ENCODE measurements around the gene LAMB3. TPM values are rescaled to one million over a fixed set of nuclear protein-coding genes. Genes with fewer than 3 reads are reported as not detected.
A peak's percentile ranks its signal among the peaks of the same experiment; 100 is the strongest.

LAMB3 gene
- total RNA-seq, 1 donor from 2014 or later: 0.52 TPM

GRCh38 chr1:209589440-209589839 is 62.8 kb downstream of the LAMB3 start:
- peaks cover 6 to 10% (median 8%) of the 10 kb centered on the region in 3 donors for H3K27me3 ChIP-seq (ENCODE audit: control insufficient read depth in 3 of 3, insufficient read depth in 3 of 3, low read length in 3 of 3)
- no peaks in the 10 kb centered on the region for H3K9me3 ChIP-seq (ENCODE audit: control insufficient read depth in 3 of 3, low read length in 3 of 3)
- no peak overlapping the region for H3K27ac ChIP-seq (ENCODE audit: low read depth, low read length)
- H3K4me1 ChIP-seq (ENCODE audit: control insufficient read depth in 3 of 3, insufficient read depth in 3 of 3, low read length in 3 of 3): peaks cover 6 to 12% (median 9%) of the 10 kb centered on the region in 3 donors
- no peaks in the 10 kb centered on the region for H3K36me3 ChIP-seq (ENCODE audit: control insufficient read depth in 3 of 3, insufficient read depth in 3 of 3, low read length in 3 of 3)
- H3K9ac ChIP-seq (ENCODE audit: low read depth in 1 of 3, low read length in 3 of 3): no peak overlapping the region
- no peak overlapping the region for H3K4me3 ChIP-seq (ENCODE audit: low read length in 3 of 3)

DNA sequence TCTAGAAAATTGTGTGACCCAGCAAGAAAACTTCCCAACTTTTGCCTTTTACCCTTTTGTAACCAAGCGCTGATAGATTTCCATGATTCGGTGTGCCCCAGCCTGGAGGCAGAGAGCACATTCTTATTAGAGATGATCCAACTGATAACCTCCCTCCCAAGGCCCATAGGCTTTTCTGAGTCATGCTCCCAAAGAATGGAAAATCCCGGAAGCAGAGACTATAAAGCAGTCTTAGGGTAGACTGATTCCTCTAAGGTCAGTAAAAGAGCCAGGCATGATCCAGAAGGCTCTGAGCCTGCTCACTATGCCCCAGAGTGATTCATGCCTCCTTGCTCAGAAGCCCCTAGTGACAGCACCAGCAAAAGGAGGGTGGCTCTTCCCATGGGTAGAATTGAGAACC is 64.4 kb downstream of the LAMB3 start:
- Histone ChIP-seq H3K4me3 (ENCODE audit: low read length in 3 of 3) (no peak overlapping the region), H3K27ac (ENCODE audit: low read depth, low read length) (no peak overlapping the region), H3K9me3 (ENCODE audit: control insufficient read depth in 3 of 3, low read length in 3 of 3) (no peaks in the 10 kb centered on the region), H3K9ac (ENCODE audit: low read depth in 1 of 3, low read length in 3 of 3) (no peak overlapping the region), H3K4me1 (ENCODE audit: control insufficient read depth in 3 of 3, insufficient read depth in 3 of 3, low read length in 3 of 3) (peaks cover 6 to 12% (median 9%) of the 10 kb centered on the region in 3 donors), H3K27me3 (ENCODE audit: control insufficient read depth in 3 of 3, insufficient read depth in 3 of 3, low read length in 3 of 3) (peaks cover 19 to 24% (median 23%) of the 10 kb centered on the region in 3 donors), H3K36me3 (ENCODE audit: control insufficient read depth in 3 of 3, insufficient read depth in 3 of 3, low read length in 3 of 3) (no peaks in the 10 kb centered on the region)

DNA sequence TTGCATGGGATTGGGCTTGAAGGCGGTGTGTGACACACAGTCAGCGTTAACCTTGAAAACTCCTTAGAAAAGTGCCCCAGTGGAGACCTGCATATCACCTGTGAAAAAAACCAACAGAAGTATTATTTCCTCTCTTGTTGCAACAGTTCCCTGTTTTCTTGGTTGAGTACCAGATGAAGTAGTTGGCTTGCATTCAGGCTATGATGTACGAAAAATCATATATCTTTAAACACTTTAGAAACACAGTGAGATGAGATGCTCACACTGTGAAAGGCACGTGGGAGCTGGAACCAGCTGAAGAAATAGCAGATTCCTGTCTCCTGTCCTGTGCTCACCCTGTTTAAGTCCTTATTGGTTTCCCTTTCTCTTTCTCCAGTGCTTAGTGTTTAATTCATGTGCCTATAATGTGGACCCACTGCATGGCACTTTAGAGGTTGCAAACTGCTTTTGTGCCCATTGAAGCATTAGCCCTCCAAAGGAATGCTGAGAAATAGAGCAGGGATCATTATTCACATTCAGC is 65.9 kb downstream of the LAMB3 start:
- Histone ChIP-seq H3K4me1 (ENCODE audit: control insufficient read depth in 3 of 3, insufficient read depth in 3 of 3, low read length in 3 of 3) (peaks cover 6 to 12% (median 9%) of the 10 kb centered on the region in 3 donors), H3K36me3 (ENCODE audit: control insufficient read depth in 3 of 3, insufficient read depth in 3 of 3, low read length in 3 of 3) (no peaks in the 10 kb centered on the region), H3K4me3 (ENCODE audit: low read length in 3 of 3) (no peak overlapping the region), H3K9ac (ENCODE audit: low read depth in 1 of 3, low read length in 3 of 3) (no peak overlapping the region), H3K9me3 (ENCODE audit: control insufficient read depth in 3 of 3, low read length in 3 of 3) (no peaks in the 10 kb centered on the region), H3K27me3 (ENCODE audit: control insufficient read depth in 3 of 3, insufficient read depth in 3 of 3, low read length in 3 of 3) (peaks cover 16 to 30% (median 27%) of the 10 kb centered on the region in 3 donors), H3K27ac (ENCODE audit: low read depth, low read length) (no peak overlapping the region)

DNA sequence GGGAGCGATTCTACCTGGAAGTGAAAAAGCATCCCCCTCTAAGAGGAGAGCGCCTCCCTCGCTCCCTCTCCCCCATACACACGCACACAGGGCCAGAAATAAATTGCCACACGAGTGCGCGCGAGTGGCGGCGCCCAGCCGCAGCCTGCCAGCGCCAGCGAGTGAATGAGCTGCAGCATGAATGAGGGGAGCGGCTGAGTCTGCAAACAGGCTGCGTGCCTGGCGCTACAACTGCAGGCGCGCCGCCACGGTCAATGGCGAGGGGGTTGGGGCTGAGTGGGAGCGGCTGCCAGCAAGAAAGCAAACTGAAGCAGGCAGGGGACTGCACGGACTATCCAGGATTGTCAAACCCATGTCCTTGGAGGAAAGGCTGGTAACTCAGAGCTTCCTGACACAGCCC is 66.6 kb downstream of the LAMB3 start:
- peaks cover 16 to 30% (median 27%) of the 10 kb centered on the region in 3 donors for H3K27me3 ChIP-seq (ENCODE audit: control insufficient read depth in 3 of 3, insufficient read depth in 3 of 3, low read length in 3 of 3)
- H3K9me3 ChIP-seq (ENCODE audit: control insufficient read depth in 3 of 3, low read length in 3 of 3): no peaks in the 10 kb centered on the region
- peak overlapping the region in 1 of 3 donors; percentile 33 for H3K9ac ChIP-seq (ENCODE audit: low read depth in 1 of 3, low read length in 3 of 3)
- no peaks in the 10 kb centered on the region for H3K36me3 ChIP-seq (ENCODE audit: control insufficient read depth in 3 of 3, insufficient read depth in 3 of 3, low read length in 3 of 3)
- no peak overlapping the region for H3K27ac ChIP-seq (ENCODE audit: low read depth, low read length)
- peak overlapping the region in 2 of 3 donors; percentile 39 to 46 for H3K4me3 ChIP-seq (ENCODE audit: low read length in 3 of 3)
- H3K4me1 ChIP-seq (ENCODE audit: control insufficient read depth in 3 of 3, insufficient read depth in 3 of 3, low read length in 3 of 3): peaks cover 6 to 12% (median 9%) of the 10 kb centered on the region in 3 donors

DNA sequence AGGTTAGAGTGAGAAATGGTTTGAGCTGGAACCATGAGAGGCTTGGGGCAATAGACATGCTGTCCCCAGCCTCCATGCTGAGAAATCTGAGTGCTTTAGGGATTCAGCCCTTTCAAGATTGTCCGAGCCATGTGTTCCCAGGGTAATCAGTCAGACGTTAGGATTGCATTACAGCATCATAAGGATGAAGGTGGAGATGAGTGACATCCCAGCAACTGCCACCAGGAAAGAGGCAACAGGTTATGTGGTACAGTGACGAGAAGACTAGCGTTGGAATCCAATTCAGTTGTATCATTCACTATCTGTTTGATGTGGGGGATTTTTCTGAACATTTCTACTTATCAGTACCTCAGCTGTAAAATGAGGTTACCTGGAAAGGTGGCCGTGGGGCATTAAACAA is 67.0 kb downstream of the LAMB3 start:
- Histone ChIP-seq H3K27me3 (ENCODE audit: control insufficient read depth in 3 of 3, insufficient read depth in 3 of 3, low read length in 3 of 3) (peaks cover 18 to 30% (median 27%) of the 10 kb centered on the region in 3 donors), H3K4me1 (ENCODE audit: control insufficient read depth in 3 of 3, insufficient read depth in 3 of 3, low read length in 3 of 3) (peaks cover 6 to 12% (median 9%) of the 10 kb centered on the region in 3 donors), H3K9ac (ENCODE audit: low read depth in 1 of 3, low read length in 3 of 3) (peak overlapping the region in 1 of 3 donors; percentile 33), H3K9me3 (ENCODE audit: control insufficient read depth in 3 of 3, low read length in 3 of 3) (no peaks in the 10 kb centered on the region), H3K27ac (ENCODE audit: low read depth, low read length) (no peak overlapping the region), H3K4me3 (ENCODE audit: low read length in 3 of 3) (no peak overlapping the region), H3K36me3 (ENCODE audit: control insufficient read depth in 3 of 3, insufficient read depth in 3 of 3, low read length in 3 of 3) (no peaks in the 10 kb centered on the region)

- Histone ChIP-seq H3K27me3 (ENCODE audit: control insufficient read depth in 3 of 3, insufficient read depth in 3 of 3, low read length in 3 of 3) (peaks cover 20 to 30% (median 27%) of the 10 kb centered on the region in 3 donors), H3K27ac (ENCODE audit: low read depth, low read length) (no peak overlapping the region), H3K9ac (ENCODE audit: low read depth in 1 of 3, low read length in 3 of 3) (no peak overlapping the region), H3K36me3 (ENCODE audit: control insufficient read depth in 3 of 3, insufficient read depth in 3 of 3, low read length in 3 of 3) (no peaks in the 10 kb centered on the region), H3K4me3 (ENCODE audit: low read length in 3 of 3) (no peak overlapping the region), H3K9me3 (ENCODE audit: control insufficient read depth in 3 of 3, low read length in 3 of 3) (no peaks in the 10 kb centered on the region), H3K4me1 (ENCODE audit: control insufficient read depth in 3 of 3, insufficient read depth in 3 of 3, low read length in 3 of 3) (peaks cover 6 to 12% (median 9%) of the 10 kb centered on the region in 3 donors)
Measured at GRCh38 chr1:209584231-209584672, 68.0 kb downstream of the LAMB3 start.

GRCh38 chr1:209583408-209583807 is 68.8 kb downstream of the LAMB3 start, which contains the start of gene CAMK1G:
CAMK1G (plus strand) TSS chr1:209583714; CDS start chr1:209594984, 11,270 bp downstream.
- peaks cover 20 to 30% (median 27%) of the 10 kb centered on the region in 3 donors for H3K27me3 ChIP-seq (ENCODE audit: control insufficient read depth in 3 of 3, insufficient read depth in 3 of 3, low read length in 3 of 3)
- H3K27ac ChIP-seq (ENCODE audit: low read depth, low read length): no peak within 1 kb of the TSS
- H3K9ac ChIP-seq (ENCODE audit: low read depth in 1 of 3, low read length in 3 of 3): no peak within 1 kb of the TSS
- H3K4me1 ChIP-seq (ENCODE audit: control insufficient read depth in 3 of 3, insufficient read depth in 3 of 3, low read length in 3 of 3): peaks cover 6 to 12% (median 9%) of the 10 kb centered on the region in 3 donors
- H3K4me3 ChIP-seq (ENCODE audit: low read length in 3 of 3): no peak within 1 kb of the TSS
- no peaks in the 10 kb centered on the region for H3K36me3 ChIP-seq (ENCODE audit: control insufficient read depth in 3 of 3, insufficient read depth in 3 of 3, low read length in 3 of 3)
- H3K9me3 ChIP-seq (ENCODE audit: control insufficient read depth in 3 of 3, low read length in 3 of 3): no peaks in the 10 kb centered on the region

DNA sequence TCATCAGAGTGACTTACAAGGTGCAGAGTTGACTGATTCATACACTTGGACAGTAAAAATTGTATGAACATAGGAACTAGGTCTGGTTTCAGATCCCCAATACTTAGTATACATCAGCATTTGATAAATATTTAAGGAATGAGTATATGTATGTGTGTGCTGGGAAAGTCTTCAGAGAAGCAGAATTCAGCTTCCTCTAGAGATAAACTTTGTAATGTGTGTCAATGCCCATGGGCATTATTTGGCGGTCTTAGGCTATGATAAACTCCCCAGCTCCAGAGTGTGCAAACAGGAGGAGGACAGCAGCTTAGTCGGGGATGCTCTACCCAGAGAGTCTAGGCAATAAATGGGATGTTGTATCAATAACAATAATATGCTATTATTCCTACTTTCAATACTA is 71.6 kb downstream of the LAMB3 start:
- Histone ChIP-seq H3K4me3 (ENCODE audit: low read length in 3 of 3) (no peak overlapping the region), H3K27ac (ENCODE audit: low read depth, low read length) (no peak overlapping the region), H3K9ac (ENCODE audit: low read depth in 1 of 3, low read length in 3 of 3) (no peak overlapping the region), H3K36me3 (ENCODE audit: control insufficient read depth in 3 of 3, insufficient read depth in 3 of 3, low read length in 3 of 3) (no peaks in the 10 kb centered on the region), H3K4me1 (ENCODE audit: control insufficient read depth in 3 of 3, insufficient read depth in 3 of 3, low read length in 3 of 3) (peaks cover 4 to 6% (median 4%) of the 10 kb centered on the region in 3 donors), H3K9me3 (ENCODE audit: control insufficient read depth in 3 of 3, low read length in 3 of 3) (no peaks in the 10 kb centered on the region), H3K27me3 (ENCODE audit: control insufficient read depth in 3 of 3, insufficient read depth in 3 of 3, low read length in 3 of 3) (peaks cover 20 to 31% (median 23%) of the 10 kb centered on the region in 3 donors)

DNA sequence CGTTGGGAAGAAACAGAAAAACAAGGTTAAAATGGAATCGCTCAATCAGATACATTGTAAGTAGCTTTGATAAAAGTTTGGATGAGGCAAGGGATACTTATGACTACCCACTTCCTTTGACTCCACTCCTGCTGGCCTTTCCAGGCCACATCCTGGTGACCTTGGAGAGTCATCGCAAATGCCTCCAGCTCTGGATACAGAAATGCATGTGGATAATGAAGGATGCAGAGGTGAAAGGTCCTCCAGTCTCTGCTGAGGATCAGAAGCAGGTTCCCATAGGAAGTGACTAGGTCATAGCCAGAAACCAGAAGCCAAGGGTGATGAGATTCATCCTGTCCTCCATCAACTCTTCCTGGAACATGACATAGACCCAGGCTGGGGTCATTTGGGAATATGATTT is 74.9 kb downstream of the LAMB3 start:
- H3K4me3 ChIP-seq (ENCODE audit: low read length in 3 of 3): no peak overlapping the region
- H3K27ac ChIP-seq (ENCODE audit: low read depth, low read length): no peak overlapping the region
- no peaks in the 10 kb centered on the region for H3K36me3 ChIP-seq (ENCODE audit: control insufficient read depth in 3 of 3, insufficient read depth in 3 of 3, low read length in 3 of 3)
- no peaks in the 10 kb centered on the region for H3K4me1 ChIP-seq (ENCODE audit: control insufficient read depth in 3 of 3, insufficient read depth in 3 of 3, low read length in 3 of 3)
- H3K9me3 ChIP-seq (ENCODE audit: control insufficient read depth in 3 of 3, low read length in 3 of 3): no peaks in the 10 kb centered on the region
- H3K27me3 ChIP-seq (ENCODE audit: control insufficient read depth in 3 of 3, insufficient read depth in 3 of 3, low read length in 3 of 3): peaks cover 4 to 5% (median 5%) of the 10 kb centered on the region in 3 donors
- no peak overlapping the region for H3K9ac ChIP-seq (ENCODE audit: low read depth in 1 of 3, low read length in 3 of 3)

- H3K9ac ChIP-seq (ENCODE audit: low read depth in 1 of 3, low read length in 3 of 3): no peak overlapping the region
- H3K36me3 ChIP-seq (ENCODE audit: control insufficient read depth in 3 of 3, insufficient read depth in 3 of 3, low read length in 3 of 3): no peaks in the 10 kb centered on the region
- H3K4me1 ChIP-seq (ENCODE audit: control insufficient read depth in 3 of 3, insufficient read depth in 3 of 3, low read length in 3 of 3): no peaks in the 10 kb centered on the region
- H3K27me3 ChIP-seq (ENCODE audit: control insufficient read depth in 3 of 3, insufficient read depth in 3 of 3, low read length in 3 of 3): peaks cover 0 to 6% (median 4%) of the 10 kb centered on the region in 3 donors
- no peak overlapping the region for H3K4me3 ChIP-seq (ENCODE audit: low read length in 3 of 3)
- no peaks in the 10 kb centered on the region for H3K9me3 ChIP-seq (ENCODE audit: control insufficient read depth in 3 of 3, low read length in 3 of 3)
- H3K27ac ChIP-seq (ENCODE audit: low read depth, low read length): no peak overlapping the region
Measured at GRCh38 chr1:209576392-209577197, 75.6 kb downstream of the LAMB3 start.
